Pancreas (tissue), 10 donors: ENCODE data around the gene MRNIP. TPM values are rescaled to one million over a fixed set of nuclear protein-coding genes. Genes with fewer than 3 reads are reported as not detected.
A peak's percentile ranks its signal among the peaks of the same experiment; 100 is the strongest.

Experiments used
- ATAC-seq, 4 donors: fragments of 200-7000 bp; cut with Tn5 transposase; one replicate each; pipeline versions ENCODE4 v1.8.0 to v1.9.1; 2020; ENCODE audit warnings: mild to moderate bottlenecking in 4 of 4, moderate library complexity in 4 of 4
- DNase-seq, 6 donors: peaks; one replicate each; pipeline ENCODE4 v3.0.0-alpha.2; 2020
- FAIRE-seq: peaks from 2 replicates; lab custom pipeline; 2012; peaks lifted over from hg19 to GRCh38; lab: Jason Lieb, UNC
- H3K27ac ChIP-seq, 4 donors: fragments of 200-600 bp; sonication (generic); 1 replicate in 3 of 4; 2 replicates in 1 of 4; pipeline versions ENCODE4 v1.5.0 to v1.8.0; 2020
- H3K27me3 ChIP-seq, 4 donors: fragments of 200-600 bp; one replicate each; pipeline ENCODE4 v1.8.0; 2021
- H3K36me3 ChIP-seq, 3 donors: fragments of 200-600 bp; sonication (generic) in 1 of 3; one replicate each; pipeline versions ENCODE4 v1.5.0 to v1.8.0; 2020 to 2021
- H3K4me1 ChIP-seq, 3 donors: fragments of 200-600 bp; one replicate each; pipeline ENCODE4 v1.8.0; 2021
- H3K4me3 ChIP-seq, 4 donors: fragments of 200-600 bp; sonication (generic) in 2 of 4; one replicate each; pipeline versions ENCODE4 v1.5.0 to v1.8.0; 2020 to 2021
- H3K9me3 ChIP-seq, 4 donors: fragments of 200-600 bp; one replicate each; pipeline ENCODE4 v1.8.0; 2021
- CTCF ChIP-seq, 4 donors: fragments of 200-600 bp; sonication (generic) in 3 of 4; IDR thresholded peaks; one replicate each; pipeline versions ENCODE4 v1.5.0 to v1.8.0; 2021; ENCODE audit warnings: antibody characterized with exemption in 4 of 4
- WGBS, 2 donors: extraction: QIAGEN DNeasy Blood & Tissue Kit; methylation state at CpG; one replicate each; pipeline ENCODE4 v1.1.7; 2013; 5-methylcytosine and 5-hydroxymethylcytosine counted together
- intact Hi-C, 3 donors: fragments of 100-400 bp; cut with DNase I; formaldehyde crosslinking; loops; one replicate each; pipeline versions ENCODE4 v1.11.1 to v1.14.2; 2022
- polyA plus RNA-seq, 2 donors: library from polyadenylated mRNA; stranded (reverse); fragments of 200-250 nt; gene quantifications; one replicate each; pipeline ENCODE4 v1.2.3, GENCODE V29; 2013
- total RNA-seq, 6 donors: library from RNA; stranded (reverse); fragmentation: NEBNext Ultra II Directional in 4 of 6; extraction: Animal tissue kit (Norgen Biotek cat#: 25700) in 4 of 6; gene quantifications; one replicate each; pipeline versions ENCODE4 v1.2.1 to v1.2.4, GENCODE V29; 2021 to 2023
- donor health status: healthy with polysubstance abuse.
- donor health status: DM: no; HTN: no; CAD: no; lungs with moderate emphysema.
- donor health status: DM: no; HTN: no; CAD: no.
- donor health status: control.
- donor health status: control.
- donor health status: Bipolar disorder and iron deficiency.
- donor health status: DM: yes; HTN: yes; CAD: no.
- donor health status: DM: no; HTN: no; CAD: no.
- donor health status: DM: no; HTN: no; CAD: no.
- donor health status: DM: yes; HTN: yes; CAD: no.

MRNIP gene
- total and polyA plus RNA-seq, 8 donors = 8.6 to 53.1 (median 16.9) TPM

GRCh38 chr5:179823937-179824744 lies 34.5 kb downstream of the MRNIP start:
- DNase-seq (peak in 2 of 6 donors; percentile 11 to 75), FAIRE-seq (no peak), ATAC-seq (no peak)
- peaks cover 23 to 41% (median 39%) of the 10 kb centered on the region in 3 donors for H3K4me1 ChIP-seq
- H3K27me3 ChIP-seq = no peaks in the 10 kb centered on the region
- TF ChIP-seq CTCF (IDR thresholded peaks at IDR 0.05) = no peak
- H3K36me3 ChIP-seq = peaks cover 2 to 58% (median 39%) of the 10 kb centered on the region in 3 donors
- 76 to 85% methylated on average over 22 of the region's 22 CpGs for WGBS, 2 donors
- no peak overlapping the region for H3K27ac ChIP-seq
- intact Hi-C loops = no loop called here
- peak overlapping the region in 2 of 4 donors; percentile 2 to 100 for H3K4me3 ChIP-seq
- H3K9me3 ChIP-seq = no peaks in the 10 kb centered on the region

DNA sequence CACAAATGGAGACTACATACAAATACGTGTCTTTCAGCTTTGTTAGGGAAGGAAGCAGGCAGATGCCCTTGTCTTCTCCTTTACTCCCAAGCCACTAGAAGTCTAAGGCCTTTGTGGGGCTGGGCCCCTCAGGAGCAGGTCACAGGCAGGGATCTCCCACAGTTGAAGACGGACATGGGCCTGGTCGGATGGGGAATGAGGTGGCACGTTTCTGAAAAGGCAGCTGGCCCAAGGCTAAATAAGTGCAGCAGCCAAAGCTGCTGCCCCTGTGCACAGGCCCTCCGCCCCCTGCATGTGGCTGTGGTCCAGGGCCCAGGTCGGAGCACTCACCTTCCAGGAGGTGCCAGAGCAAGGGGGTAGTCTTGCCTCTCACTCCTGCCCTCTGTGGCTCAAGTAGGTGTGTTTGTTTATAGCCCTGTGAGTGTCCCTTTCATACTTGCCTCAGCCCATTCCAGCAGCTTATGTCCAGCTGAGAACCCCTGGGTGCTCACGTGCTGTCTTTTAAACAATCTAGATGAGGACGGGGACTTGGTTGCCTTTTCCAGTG lies 36.1 kb downstream of the MRNIP start:
- intact Hi-C loops = no loop called here
- DNase-seq = peak in 3 of 6 donors; percentile 25 to 71 (median 54)
- no peak for ATAC-seq
- Histone ChIP-seq H3K27me3 (no peaks in the 10 kb centered on the region), H3K4me3 (peak overlapping the region in 3 of 4 donors; percentile 85 to 100 (median 100)), H3K36me3 (peaks cover 0 to 42% (median 31%) of the 10 kb centered on the region in 3 donors), H3K27ac (peak overlapping the region in 2 of 4 donors; percentile 43 to 100), H3K4me1 (peaks cover 34 to 48% (median 44%) of the 10 kb centered on the region in 3 donors), H3K9me3 (no peaks in the 10 kb centered on the region)
- no peak for TF ChIP-seq CTCF (IDR thresholded peaks at IDR 0.05)
- no peak for FAIRE-seq
- 16 to 17% methylated on average over 8 of the region's 8 CpGs for WGBS, 2 donors

DNA sequence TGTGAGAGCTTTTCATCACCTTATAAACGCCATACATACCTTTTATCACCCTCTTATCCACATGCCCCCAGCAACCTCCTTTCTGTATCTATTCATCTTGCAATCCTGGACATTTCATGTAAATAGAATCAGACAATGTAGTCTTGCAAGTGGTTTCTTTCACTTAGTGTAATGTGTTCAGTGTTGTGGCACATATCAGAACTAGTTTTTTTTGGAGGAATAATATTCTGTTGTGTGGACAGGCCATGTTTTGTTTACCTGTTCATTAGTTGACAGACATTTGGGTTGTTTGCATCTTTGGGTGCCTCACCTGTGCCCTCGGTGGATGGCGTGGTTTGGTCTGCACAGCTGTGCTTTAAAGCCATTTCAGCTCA lies 36.6 kb downstream of the MRNIP start:
- H3K9me3 ChIP-seq = no peaks in the 10 kb centered on the region
- no peaks in the 10 kb centered on the region for H3K27me3 ChIP-seq
- TF ChIP-seq CTCF (IDR thresholded peaks at IDR 0.05) = no peak
- H3K36me3 ChIP-seq = peaks cover 0 to 37% (median 26%) of the 10 kb centered on the region in 3 donors
- H3K4me3 ChIP-seq = peak overlapping the region; percentile 85 to 100 (median 98)
- H3K4me1 ChIP-seq = peaks cover 36 to 48% (median 48%) of the 10 kb centered on the region in 3 donors
- FAIRE-seq (no peak), ATAC-seq (no peak), DNase-seq (no peak)
- intact Hi-C loops = no loop called here
- H3K27ac ChIP-seq = peak overlapping the region in 2 of 4 donors; percentile 98 to 100
- 12 to 17% methylated on average over 3 of the region's 3 CpGs for WGBS, 2 donors

DNA sequence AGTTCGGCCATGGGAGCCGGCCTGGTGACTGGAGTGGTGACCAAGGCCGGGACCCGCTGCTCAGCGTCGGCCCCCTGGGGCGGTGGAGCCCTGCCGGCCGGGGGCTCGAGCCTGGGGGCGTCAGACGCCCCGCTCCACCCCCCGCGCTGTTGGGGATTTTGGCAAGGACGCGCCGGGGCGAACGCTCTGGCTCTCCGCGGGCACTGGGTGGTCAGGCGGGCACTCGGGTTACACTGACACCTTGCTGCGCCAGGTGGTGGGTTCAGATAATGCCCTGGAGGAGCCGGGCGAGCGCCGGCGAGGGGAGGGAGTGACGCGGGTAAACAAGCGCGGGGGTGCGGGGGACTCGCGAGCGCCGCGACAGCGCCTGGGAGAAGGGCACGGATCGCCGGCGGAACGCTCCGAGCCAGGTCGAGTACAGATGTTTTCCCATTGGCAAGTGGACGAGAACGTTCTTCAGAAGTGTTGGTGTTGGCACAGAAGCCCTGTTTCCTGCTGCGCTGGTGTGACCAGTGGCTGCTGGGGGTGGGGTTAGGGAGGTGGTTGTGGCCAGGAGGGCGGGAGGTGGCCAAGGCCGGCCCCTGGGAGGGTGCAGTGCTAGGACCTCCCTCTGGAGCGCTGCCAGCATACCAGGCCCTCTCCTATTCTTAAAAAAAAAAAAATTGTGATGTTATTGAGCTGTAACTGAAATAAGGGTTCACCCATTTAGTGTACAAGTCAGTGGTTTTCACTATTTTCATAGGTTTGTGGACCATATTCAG lies 37.1 kb downstream of the MRNIP start:
- DNase-seq (peak; percentile 93 to 99 (median 98)), FAIRE-seq (peak; percentile 84), ATAC-seq (peak; percentile 67 to 75 (median 70))
- Histone ChIP-seq H3K9me3 (no peaks in the 10 kb centered on the region), H3K27ac (peak overlapping the region; percentile 98 to 100 (median 100)), H3K4me1 (peaks cover 36 to 48% (median 48%) of the 10 kb centered on the region in 3 donors), H3K27me3 (no peaks in the 10 kb centered on the region), H3K4me3 (peak overlapping the region; percentile 85 to 100 (median 98)), H3K36me3 (peaks cover 0 to 32% (median 23%) of the 10 kb centered on the region in 3 donors)
- WGBS, 2 donors = 0% methylated on average over 39 to 54 of the region's 54 CpGs
- TF ChIP-seq CTCF (IDR thresholded peaks at IDR 0.05) = no peak
- intact Hi-C loops = no loop called here
